Pericardium fibroblast (primary cell): ENCODE measurements around the gene SKAP2. TPM values are rescaled to one million over a fixed set of nuclear protein-coding genes. Genes with fewer than 3 reads are reported as not detected.

Source experiments
- total RNA-seq: library from RNA; depleted of rRNA; stranded (reverse); fragments of >200 nt; gene quantifications from 2 replicates; pipeline ENCODE4 v1.2.3, GENCODE V29; 2015

The SKAP2 gene
- 8.4 and 23.1 TPM in 2 replicates for total RNA-seq

GRCh38 chr7:26864309-26865093, at the start of gene SKAP2:
Gene SKAP2 (minus strand): TSS chr7:26864590. CDS start chr7:26864429, 161 bp downstream.

Other genes starting within 250 kb of the SKAP2 start
- 0.23 and 3.3 TPM in 2 replicates for gene HOXA1, start 231.4 kb upstream of the SKAP2 start, total RNA-seq
- gene HOXA2, start 238.1 kb upstream of the SKAP2 start, total RNA-seq, result 6.4 TPM in 1 of 2 replicates, not detected in the other